ENCODE measurements around the gene ACTC1. TPM values are rescaled to one million over a fixed set of nuclear protein-coding genes. Genes with fewer than 3 reads are reported as not detected.
A peak's percentile ranks its signal among the peaks of the same experiment; 100 is the strongest.

The ACTC1 gene
- total RNA-seq: not detected in 2 replicates
- polyA plus RNA-seq: 0.64 and 1.0 TPM in 2 replicates
- polyA plus RNA-seq (2011; cell fraction: cytosol; rRNA removed): 0.44 and 0.72 TPM in 2 replicates
- polyA plus RNA-seq (2011; cell fraction: nucleus; rRNA removed): 0.54 and 0.55 TPM in 2 replicates
- polyA plus RNA-seq (2012): not detected in 2 replicates
- 1.4 TPM in 1 of 2 replicates, not detected in the other for polyA minus RNA-seq
- 3.1 TPM for polyA minus RNA-seq (2011; cell fraction: cytosol; rRNA and poly(A)+ RNA removed)
- not detected in 2 replicates for polyA minus RNA-seq (2011; cell fraction: nucleus; rRNA and poly(A)+ RNA removed)
- not detected for Bru-seq, nascent RNA
- BruChase-seq, experiment 1, labeled RNA remaining after a 6-hour chase: percentile 9 among the genes with signal in this experiment
- percentile 10 among the genes with signal in this experiment for BruChase-seq, experiment 2, labeled RNA remaining after a 2-hour chase
- long read RNA-seq: 0 reads

GRCh38 chr15:34795267-34796081, at the start of gene ACTC1:
Gene ACTC1, minus strand, starts transcription at chr15:34795549. Its CDS starts 741 bp downstream, at chr15:34794808.
- peak; percentile 41 for DNase-seq (ENCODE audit: low read depth, low spot score)
- H3K9ac ChIP-seq (replicated peaks; ENCODE audit: extremely low read depth, insufficient read depth, low read length): no peak within 1 kb of the TSS
- no peaks in the 10 kb centered on the region for H4K20me1 ChIP-seq (replicated peaks; ENCODE audit: control insufficient read depth, extremely low read depth, insufficient read depth, low read length)

GRCh38 chr15:34841262-34841725, 45.9 kb upstream of the ACTC1 start:
- dilution Hi-C loops (cut with MboI; ENCODE audit: extremely low pct_ligation_motif_present, low sequenced_read_pairs): no loop called here
- BruUV-seq (replicated peaks): no TSS peak
- H3K27me3 ChIP-seq (ENCODE audit: control insufficient read depth in 2 of 2, insufficient read depth in 2 of 2, low read length in 2 of 2): no peaks in the 10 kb centered on the region
- H3K4me2 ChIP-seq (ENCODE audit: insufficient read depth, low read length): no peak overlapping the region
- peaks cover 2% of the 10 kb centered on the region for H3K4me1 ChIP-seq (ENCODE audit: control insufficient read depth, extremely low read depth, insufficient read depth, low read length)
- H2AFZ ChIP-seq (ENCODE audit: low read depth, low read length): no peak overlapping the region
- H4K20me1 ChIP-seq (replicated peaks; ENCODE audit: control insufficient read depth, extremely low read depth, insufficient read depth, low read length): no peaks in the 10 kb centered on the region
- intact Hi-C loops (cut with micrococcal nuclease): no loop called here
- no peak for TF ChIP-seq POLR2A (IDR thresholded peaks at IDR 0.05; ENCODE audit: low read depth, low read length)
- TF ChIP-seq CTCF (IDR thresholded peaks at IDR 0.05; ENCODE audit: extremely low read depth in 1 of 2, insufficient read depth in 1 of 2, low read depth in 1 of 2, low read length in 2 of 2): no peak
- no peak for TF ChIP-seq EZH2 (IDR thresholded peaks at IDR 0.05; ENCODE audit: borderline replicate concordance, low read depth, low read length, severe bottlenecking)
- no peak for TF ChIP-seq JUN (IDR thresholded peaks at IDR 0.05; ENCODE audit: borderline replicate concordance, insufficient read depth, insufficient read length, low read depth)
- no peak for TF ChIP-seq FOS (IDR thresholded peaks at IDR 0.05; ENCODE audit: borderline replicate concordance, insufficient read depth, low read length)
- no peak for TF ChIP-seq GATA2 (IDR thresholded peaks at IDR 0.05; ENCODE audit: insufficient read depth, insufficient read length, low read depth, low read length)
- TF ChIP-seq MYC (IDR thresholded peaks at IDR 0.05; ENCODE audit: low read depth, low read length): no peak
- no peak for TF ChIP-seq POLR2AphosphoS5 (IDR thresholded peaks at IDR 0.05; ENCODE audit: insufficient read depth, low read depth, low read length)
- TF ChIP-seq, protein P1, sequence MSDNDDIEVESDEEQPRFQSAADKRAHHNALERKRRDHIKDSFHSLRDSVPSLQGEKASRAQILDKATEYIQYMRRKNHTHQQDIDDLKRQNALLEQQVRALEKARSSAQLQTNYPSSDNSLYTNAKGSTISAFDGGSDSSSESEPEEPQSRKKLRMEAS (IDR thresholded peaks at IDR 0.05; ENCODE audit: insufficient read depth, insufficient read length): no peak
- H3K9me3 ChIP-seq (replicated peaks; ENCODE audit: control insufficient read depth, insufficient read depth, low read length): no peaks in the 10 kb centered on the region
- H3K9ac ChIP-seq (replicated peaks; ENCODE audit: extremely low read depth, insufficient read depth, low read length): no peak overlapping the region
- CTCF ChIA-PET: no interaction called here
- no peak overlapping the region for H3K4me3 ChIP-seq (replicated peaks in 1 of 3; ENCODE audit: insufficient read depth in 1 of 3, low read depth in 1 of 3, low read length in 3 of 3)
- H3K79me2 ChIP-seq (ENCODE audit: control insufficient read depth, insufficient read depth, low read length): no peaks in the 10 kb centered on the region
- no peaks in the 10 kb centered on the region for H3K9me1 ChIP-seq (replicated peaks; ENCODE audit: control insufficient read depth, extremely low read depth, insufficient read depth, low read length)
- no peak for FAIRE-seq
- DNase-seq (ENCODE audit: low read depth, low spot score): no peak
- no peaks in the 10 kb centered on the region for H3K36me3 ChIP-seq (ENCODE audit: control insufficient read depth in 2 of 2, extremely low read depth in 1 of 2, insufficient read depth in 2 of 2, low read length in 2 of 2)
- POLR2A ChIA-PET: no interaction called here
- H3K27ac ChIP-seq (ENCODE audit: insufficient read depth, low read depth, low read length): no peak overlapping the region

More at GRCh38 chr15:34795267-34796081, at the start of gene ACTC1:
- Histone ChIP-seq H3K9me3 (replicated peaks; ENCODE audit: control insufficient read depth, insufficient read depth, low read length) (no peaks in the 10 kb centered on the region), H3K27me3 (ENCODE audit: control insufficient read depth in 2 of 2, insufficient read depth in 2 of 2, low read length in 2 of 2) (peaks cover 30 to 36% of the 10 kb centered on the region in 2 experiments), H3K79me2 (ENCODE audit: control insufficient read depth, insufficient read depth, low read length) (no peaks in the 10 kb centered on the region), H3K9me1 (replicated peaks; ENCODE audit: control insufficient read depth, extremely low read depth, insufficient read depth, low read length) (no peaks in the 10 kb centered on the region), H3K36me3 (ENCODE audit: control insufficient read depth in 2 of 2, extremely low read depth in 1 of 2, insufficient read depth in 2 of 2, low read length in 2 of 2) (no peaks in the 10 kb centered on the region), H3K4me3 (replicated peaks in 1 of 3; ENCODE audit: insufficient read depth in 1 of 3, low read depth in 1 of 3, low read length in 3 of 3) (no peak within 1 kb of the TSS), H3K4me1 (ENCODE audit: control insufficient read depth, extremely low read depth, insufficient read depth, low read length) (peaks cover 3% of the 10 kb centered on the region), H3K27ac (ENCODE audit: insufficient read depth, low read depth, low read length) (no peak within 1 kb of the TSS), H3K4me2 (ENCODE audit: insufficient read depth, low read length) (peak within 1 kb of the TSS; percentile 36), H2AFZ (ENCODE audit: low read depth, low read length) (peak within 1 kb of the TSS; percentile 21)
- dilution Hi-C loops (cut with MboI; ENCODE audit: extremely low pct_ligation_motif_present, low sequenced_read_pairs) (no loop called here), intact Hi-C loops (cut with micrococcal nuclease) (no loop called here)
- peak; percentile 66 for FAIRE-seq
- no TSS peak for BruUV-seq (replicated peaks)
- ChIA-PET POLR2A (no interaction called here), CTCF (no interaction called here)
- TF ChIP-seq POLR2A (IDR thresholded peaks at IDR 0.05; ENCODE audit: low read depth, low read length) (no peak), FOS (IDR thresholded peaks at IDR 0.05; ENCODE audit: borderline replicate concordance, insufficient read depth, low read length) (peak; percentile 45)
